Activated gamma-delta T cell (primary cell): ENCODE measurements around the gene SMCR8.
"Not testable (repeated sequence)": the region's sequence is repeated elsewhere in the genome, so short reads cannot be mapped to it uniquely, and the experiment has no call there.

Experiments
- DNase-seq: peaks from one replicate; lab custom pipeline; 2025; lab: John Stamatoyannopoulos, UW

Gene SMCR8

DNA sequence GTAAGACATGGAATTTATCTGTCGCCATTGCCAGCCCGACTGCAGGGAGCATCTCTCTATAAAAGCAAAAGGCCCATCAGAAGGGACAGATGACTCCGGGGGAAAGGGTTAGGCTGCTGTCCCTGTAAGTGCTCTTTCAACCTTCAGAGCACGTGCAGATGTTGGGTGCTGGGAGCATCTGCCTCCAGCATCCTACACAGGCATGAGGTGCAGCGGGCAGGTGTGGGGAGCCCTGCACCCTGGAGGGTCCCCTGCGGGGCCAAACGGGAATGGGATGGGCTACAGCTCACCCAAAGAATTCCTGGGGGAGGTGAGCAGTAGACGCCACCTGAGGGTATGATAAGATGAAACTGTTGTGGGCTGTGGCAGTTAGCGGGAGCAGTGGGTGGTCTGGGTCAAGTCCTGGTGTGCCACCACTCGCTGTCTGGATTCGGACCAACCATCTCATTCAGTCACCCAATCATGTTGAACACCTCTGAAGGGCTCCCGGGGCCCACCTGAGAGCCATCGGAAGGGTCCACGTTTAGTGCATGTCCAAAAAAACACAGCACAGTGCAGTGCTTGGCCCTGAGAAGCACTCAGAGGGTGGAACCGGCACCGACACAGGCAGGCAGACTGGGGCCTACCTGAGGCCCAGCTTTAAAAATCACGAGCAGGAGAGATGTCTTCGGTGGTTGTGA is 3.8 kb downstream of the SMCR8 start:
- no peak for DNase-seq

DNA sequence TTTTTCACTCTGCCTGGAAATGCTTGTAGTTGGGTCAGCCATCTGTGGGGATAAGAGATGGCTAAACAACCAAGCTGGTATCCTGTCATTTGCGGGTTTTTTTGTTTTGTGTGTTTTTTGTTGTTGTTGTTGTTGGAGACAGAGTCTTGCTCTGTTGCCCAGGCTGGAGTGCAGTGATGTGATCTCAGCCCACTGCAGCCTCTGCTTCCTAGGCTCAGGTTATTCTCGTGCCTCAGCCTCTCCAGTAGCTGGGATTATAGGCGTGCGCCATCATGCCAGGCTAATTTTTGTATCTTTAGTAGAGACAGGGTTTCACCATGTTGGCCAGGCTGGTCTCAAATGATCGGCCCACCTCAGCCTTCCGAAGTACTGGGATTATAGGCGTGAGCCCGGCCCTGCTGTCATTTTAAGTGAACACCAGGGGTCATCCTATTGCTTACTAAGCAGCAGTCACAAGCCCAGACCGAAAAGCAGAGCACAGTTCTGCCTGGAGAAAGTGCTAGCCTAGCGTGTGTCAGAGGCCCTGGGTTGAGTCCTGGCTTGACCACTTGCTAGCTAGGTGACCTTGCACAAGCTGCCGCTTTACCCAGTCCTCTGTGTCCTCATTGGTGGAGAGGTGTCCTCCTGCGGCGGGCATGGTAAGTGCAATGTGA is 4.6 kb downstream of the SMCR8 start:
- DNase-seq, result no peak

DNA sequence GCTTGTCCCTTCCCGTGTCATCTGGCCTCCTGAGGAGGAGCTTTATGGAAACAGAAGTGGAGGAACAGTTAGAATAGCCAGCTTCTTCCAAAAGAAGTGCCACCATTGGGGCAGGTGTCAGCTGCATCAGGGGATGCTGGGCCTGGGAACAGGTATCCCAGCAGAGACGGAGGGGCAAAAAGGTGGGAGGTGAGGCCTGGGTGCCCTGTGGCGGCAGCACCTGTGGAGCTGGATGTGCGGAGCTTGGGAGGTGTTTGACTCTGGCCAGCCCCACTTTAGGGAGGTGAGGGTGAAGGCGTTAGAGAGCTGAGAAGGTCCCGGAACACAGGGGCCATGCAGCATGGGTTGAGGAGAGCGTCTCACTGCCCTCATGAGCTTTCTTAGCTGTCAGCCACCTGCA is 5.2 kb downstream of the SMCR8 start:
- DNase-seq, result no peak

DNA sequence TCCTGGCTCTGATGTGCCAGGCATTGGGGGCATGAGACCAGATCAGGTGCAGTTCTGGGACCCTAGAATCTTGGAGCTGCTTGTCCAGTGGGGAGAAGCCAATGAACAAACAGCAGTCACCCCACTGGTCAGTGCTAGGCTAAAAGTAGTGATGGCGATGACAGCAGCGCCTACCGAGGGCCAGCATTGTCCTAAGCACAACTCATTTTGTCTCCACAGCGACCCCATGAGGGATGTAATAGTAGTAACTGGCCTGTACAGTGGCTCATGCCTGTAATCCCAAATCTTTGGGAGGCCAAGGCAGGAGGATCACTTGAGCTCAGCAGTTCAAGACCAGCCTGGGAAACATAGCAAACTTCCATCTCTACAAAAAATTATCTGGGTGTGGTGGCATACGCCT is 6.2 kb downstream of the SMCR8 start:
- no peak for DNase-seq

DNA sequence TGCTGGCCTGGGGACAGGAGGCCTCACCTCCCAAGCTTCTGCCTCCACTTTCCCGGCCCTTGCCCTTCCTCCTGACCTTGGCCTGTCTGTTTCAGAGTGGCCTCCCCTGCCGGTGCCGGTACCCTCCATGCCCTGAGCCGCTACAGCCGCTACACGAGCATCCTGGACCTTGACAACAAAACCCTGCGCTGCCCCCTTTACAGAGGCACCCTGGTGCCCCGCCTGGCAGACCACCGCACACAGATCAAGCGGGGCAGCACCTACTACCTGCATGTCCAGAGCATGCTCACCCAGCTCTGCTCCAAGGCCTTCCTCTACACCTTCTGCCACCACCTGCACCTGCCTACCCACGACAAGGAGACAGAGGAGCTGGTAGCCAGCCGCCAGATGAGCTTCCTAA is 7.4 kb downstream of the SMCR8 start:
- no peak for DNase-seq

DNA sequence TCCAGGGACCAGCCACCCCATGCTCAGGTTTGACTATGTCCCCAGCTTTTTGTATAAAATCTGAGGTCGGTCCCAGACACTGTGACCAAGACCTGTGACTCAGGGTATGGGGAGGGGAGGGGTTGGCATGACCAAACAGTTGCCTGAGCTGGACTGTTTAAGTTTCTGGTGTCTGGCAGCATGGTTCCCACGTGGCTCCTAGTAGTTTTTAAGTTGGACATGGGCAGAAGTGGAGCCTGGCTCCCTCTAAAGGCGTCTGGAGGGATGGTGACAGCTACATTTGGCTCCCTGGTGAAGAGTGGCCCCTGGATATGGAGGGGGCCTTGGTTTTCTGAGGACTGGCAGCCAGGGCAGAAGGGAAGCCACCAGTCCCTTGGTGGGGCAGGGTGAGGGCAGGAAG is 7.9 kb downstream of the SMCR8 start:
- DNase-seq, result no peak

DNA sequence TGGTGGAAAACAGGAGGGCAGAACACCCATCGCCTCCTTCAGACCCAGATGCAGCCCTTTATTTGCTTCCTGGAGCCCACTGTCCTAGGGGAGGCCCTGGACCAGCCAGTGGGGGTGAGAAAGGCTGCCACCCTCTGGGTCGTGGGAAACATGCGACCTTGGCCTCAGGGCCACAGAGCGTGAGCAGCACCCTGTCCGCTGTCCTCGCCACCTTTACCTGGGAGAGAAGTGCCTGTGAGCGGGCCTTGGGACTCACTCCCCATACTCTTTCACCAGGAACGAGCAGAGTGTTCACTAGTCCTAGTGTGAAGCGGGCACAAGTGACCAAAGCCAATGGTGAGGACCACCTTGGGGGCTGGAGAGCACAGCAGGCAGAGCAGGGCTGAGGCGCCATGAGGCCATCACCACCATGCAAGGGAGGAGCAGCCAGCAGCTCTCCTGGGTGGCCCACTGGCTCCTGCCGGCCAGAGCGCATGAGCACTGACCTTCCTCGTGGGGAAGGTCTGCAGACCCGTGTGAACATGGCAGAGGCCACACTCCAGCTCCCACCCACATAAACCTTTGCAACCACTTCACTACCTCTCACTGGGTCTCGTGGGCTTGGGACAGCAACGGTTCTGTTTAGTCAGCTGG is 8.5 kb downstream of the SMCR8 start:
- DNase-seq, result no peak

DNA sequence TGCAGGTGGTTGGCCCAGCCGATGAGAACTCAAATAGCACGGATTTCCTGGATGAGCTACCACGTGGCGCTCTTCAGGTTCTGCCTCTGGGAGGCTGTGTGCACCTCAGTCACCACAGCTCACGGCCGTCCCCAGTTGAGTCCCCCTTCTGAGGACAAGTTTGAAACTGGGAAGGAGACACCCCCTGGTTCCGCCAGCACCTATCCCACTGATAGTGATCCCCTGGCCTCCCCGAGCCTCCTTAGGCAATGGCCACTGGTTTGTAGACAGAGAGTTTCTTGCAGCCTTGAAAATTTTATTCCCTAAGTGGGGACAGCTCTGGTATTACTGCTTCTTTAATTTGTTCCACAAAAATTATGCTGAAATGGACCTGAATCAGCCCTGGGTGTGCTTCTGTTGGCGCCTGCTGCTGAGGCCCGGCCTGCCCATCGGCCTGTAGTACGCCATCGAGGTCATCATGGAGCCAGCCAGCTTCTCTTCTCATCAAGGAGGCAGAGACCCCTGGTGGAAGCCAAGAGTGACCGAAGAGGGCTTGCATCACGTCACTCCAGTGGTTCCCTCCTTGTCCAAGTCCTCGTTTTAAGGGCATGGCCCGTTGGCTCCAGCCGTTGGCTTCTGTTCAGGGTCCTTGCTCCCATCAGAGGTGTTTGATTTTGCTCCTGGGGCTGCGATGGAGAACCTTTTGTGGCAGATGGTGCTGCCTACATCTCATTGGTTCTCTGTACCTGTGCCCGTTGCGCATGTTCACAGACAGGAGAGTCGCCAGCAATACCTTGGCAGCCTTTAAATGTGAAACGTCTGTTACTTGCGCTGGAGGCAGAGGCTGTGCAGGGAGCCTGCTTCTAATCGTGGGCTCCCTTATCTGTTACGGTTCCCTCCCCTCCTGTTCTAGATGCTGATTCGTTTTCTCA is 9.3 kb downstream of the SMCR8 start:
- DNase-seq, result no peak

DNA sequence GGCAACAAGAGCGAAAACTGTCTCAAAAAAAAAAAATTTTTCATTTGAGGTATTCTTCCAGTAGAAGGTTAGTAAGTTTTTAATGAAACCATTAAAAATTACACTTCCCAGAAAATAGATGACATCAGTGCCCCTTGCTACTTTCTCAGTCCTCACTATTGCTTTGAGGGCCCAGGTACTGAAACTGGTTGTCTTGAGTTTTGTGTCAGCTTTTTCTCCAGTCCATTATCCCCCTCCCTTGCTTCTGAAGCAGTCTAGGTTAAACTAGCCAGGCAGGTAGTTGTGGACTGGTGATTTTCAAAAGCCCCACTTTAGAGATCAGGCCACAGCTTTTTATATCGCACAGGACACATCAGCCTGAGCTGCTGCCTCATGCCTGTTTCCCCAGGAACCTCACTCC is 10.9 kb downstream of the SMCR8 start:
- no peak for DNase-seq

DNA sequence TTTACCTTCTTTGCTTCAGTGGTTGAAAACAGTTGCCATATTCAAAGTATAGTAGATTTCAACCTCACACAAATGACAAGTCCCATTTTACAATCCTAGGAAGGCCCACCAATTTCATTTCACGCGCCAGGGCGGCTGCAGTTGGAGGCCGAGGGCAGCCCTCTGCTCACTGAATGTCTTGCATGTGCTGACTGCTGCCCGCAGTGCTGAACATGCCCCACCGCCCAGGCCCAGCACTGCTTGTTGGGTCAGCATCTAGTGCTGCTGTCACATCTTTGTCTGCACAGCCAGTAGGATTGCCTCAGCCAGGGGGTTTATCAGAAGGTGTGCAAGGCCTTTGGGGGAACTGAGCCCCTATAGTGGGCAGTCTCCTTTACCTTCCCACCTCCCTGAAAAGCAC is 11.5 kb downstream of the SMCR8 start:
- no peak for DNase-seq

DNA sequence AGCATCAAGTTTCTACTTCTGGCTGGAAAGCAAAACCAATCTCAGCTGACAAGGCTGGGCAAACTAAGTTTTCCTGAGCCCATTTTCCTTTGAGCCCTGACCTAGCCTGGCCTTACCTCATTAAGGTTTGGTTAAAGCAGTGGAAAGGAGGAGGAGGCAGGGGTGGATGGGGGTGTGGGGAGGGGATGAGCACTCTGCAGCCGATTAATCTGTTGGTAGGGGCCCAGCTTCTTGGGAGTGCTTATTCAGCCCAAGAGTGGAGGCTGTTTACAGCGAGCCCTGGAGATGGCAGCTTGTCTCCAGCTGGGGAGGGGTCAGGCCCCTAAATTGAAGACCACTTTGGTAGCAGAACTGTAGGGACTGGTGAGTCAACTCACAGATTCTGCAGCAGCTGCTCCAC is 12.0 kb downstream of the SMCR8 start:
- no peak for DNase-seq

DNA sequence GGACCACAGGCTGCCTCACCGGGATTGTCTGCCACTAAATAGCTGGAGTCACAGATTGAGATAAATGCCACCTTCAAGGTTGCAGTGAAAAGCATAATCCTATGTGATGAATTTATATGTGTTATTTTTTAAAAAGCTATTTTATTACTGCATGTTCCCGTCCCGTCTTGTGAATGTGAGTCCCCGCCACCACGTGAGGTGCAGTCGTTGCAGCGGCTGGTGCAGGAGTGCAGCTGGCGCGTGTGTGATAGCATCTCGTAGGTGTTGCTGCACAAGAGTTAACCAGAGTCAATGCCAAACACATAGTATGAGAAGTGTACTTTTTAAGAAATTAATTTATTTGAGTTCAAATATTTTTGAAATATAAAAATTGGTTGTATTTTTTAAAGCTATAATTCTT is 12.5 kb downstream of the SMCR8 start:
- no peak for DNase-seq

DNA sequence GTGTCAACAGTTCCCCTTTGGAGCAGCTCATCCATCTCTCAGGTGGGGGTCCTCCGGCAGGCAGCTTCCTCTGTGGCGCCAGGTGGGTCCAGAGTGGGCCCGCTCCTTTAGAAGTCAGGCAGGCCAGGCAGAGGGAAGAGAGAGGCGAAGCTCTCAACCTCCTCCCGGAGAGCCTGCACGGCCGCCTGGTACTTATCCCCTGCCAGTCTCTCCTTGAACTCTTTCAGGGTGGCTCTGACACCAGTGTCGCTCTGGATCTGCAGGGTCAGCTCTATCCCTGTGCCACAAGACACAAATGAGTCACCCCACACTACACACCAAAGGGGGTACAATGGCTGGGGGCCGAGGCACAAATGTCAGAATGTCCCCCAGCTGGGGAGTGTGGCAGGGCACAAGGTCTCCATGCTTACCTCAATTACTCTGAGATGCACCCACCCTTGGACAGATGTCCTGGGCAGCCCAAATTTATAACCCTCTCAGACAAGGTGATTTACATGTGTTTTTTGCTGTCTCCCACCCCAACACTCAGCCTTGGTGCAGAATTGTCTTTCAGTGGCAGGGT is 13.6 kb downstream of the SMCR8 start:
- DNase-seq, result no peak

DNA sequence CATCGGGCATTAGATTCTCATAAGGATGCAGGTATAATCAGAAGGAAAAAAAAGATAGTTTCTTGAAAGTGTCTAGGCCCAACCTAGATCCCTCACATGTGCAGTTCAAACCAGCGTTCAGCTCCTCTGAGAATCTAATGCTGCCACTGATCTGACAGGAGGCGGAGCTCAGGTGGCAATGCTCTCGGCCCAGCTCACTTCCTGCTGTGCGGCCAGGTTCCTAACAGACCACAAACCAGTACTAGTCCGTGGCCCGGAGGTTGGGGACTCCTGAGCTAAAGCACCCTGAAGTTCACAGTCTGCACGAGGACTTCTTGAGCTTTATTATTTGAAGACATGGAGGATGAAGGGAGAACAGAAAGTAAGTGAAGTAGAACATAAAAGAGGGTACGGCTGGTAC is 16.8 kb downstream of the SMCR8 start:
- no peak for DNase-seq

DNA sequence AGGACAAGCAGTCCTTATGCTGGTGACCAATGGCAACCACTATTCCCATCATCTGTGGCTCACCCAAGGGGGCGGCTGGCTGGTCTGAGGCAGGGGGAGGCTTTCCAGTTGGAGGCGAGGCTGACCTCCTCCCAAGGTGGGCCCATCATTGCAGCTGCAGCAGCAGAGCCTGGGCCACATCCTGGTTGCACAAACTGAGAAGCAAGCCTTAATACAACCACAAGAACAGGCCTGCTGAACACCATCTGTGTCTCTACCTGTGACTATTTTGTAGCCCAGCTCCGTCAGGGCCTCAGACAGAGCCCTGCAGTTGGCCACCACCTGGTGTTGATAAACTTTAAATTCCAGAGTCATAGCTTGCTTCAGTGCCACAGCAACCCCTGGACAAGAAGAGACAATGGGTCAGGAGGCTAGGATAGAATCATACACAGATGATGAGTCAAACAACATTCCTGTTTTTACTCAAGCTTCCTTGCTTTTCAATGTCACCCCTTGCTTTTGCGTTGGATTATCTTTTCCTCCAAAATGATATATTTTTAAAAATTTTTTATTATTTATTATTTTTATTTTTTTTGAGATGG is 17.9 kb downstream of the SMCR8 start:
- no peak for DNase-seq

DNA sequence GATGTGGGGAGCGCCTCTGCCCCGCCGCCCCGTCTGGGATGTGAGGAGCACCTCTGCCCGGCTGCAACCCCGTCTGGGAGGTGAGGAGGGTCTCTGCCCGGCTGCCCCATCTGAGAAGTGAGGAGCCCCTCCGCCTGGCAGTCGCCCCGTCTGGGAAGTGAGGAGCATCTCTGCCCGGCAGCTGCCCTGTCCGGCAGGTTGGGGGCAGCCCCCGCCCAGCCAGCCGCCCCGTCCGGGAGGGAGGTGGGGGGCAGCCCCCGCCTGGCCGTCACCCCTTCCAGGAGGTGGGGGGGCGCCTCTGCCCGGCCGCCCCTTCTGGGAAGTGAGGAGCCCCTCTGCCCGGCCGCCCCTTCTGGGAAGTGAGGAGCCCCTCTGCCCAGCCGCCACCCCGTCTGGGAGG is 23.1 kb downstream of the SMCR8 start:
- DNase-seq, result not testable (repeated sequence)

DNA sequence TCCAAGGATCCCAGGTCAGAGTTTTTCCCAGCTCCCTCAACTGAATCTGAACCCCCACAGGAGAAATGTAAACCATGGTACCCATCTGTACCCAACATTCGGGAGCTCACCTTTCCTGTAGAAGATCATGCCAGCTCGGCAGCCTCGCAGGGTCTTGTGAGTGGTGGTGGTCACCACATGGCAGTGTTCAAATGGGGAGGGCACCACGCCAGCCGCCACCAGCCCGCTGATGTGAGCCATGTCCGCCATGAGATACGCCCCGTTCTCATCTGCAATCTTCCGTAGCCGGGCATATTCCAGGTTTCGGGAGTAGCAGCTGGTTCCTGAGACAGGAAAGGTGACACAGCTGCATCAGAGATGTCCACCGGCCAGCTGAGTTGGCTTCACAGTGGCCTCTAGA is 24.8 kb downstream of the SMCR8 start:
- no peak for DNase-seq

DNA sequence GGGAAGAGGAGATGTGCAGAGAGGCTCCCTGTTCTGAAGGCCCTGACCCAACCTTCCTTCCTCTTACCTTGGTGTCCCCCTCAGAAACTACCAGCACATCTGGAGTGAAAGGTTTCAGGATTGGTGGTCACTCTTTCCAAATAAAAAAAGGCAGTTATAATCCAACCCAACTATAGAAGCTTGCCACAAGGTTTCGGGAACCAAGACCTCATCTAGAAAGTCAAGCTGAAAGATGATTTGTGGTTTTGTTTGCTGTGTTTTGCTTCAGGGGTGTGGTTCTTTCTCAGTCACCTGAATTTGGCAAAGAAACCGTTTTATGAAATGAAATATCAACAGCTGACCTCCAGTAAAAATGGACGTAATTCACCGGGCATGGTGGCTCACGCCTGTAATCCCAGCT is 28.9 kb downstream of the SMCR8 start:
- DNase-seq, result no peak

DNA sequence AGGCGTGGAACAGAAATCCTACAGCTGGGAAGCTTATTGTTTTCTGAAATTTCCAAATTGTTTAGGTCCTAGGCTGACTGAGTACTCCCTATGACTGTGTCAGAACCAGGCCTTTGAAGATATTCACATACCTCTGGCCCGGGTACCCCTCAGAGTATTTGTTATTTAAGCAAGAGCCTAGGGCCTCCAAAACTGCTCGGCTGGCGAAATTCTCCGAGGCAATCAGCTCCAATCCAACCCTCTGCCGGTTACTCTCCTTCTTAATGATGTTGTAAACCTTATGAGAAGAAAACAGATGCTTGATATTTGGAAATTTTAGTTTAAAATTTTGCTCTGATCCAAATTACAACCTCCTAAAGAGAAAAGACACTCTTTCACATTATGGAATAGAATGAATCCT is 38.4 kb downstream of the SMCR8 start:
- no peak for DNase-seq

DNA sequence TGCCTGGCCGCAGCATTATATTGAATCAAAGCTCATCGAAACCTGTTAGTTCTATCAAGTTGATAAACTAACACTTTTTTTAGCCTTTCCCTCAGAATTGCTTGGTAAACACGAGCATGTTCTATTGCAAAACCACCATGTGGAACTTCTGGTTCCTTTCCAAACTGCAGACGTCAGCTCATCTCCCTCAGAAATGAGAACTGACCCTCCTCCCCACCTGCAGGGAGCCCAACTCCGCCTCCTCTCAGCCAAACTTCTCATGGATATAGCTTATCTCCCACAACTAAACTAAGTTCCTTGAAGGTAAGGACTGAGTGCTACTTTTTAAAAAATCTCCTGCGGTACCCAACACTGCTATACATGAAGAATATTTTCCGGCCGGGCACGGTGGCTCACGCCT is 41.5 kb downstream of the SMCR8 start:
- DNase-seq, result no peak

DNA sequence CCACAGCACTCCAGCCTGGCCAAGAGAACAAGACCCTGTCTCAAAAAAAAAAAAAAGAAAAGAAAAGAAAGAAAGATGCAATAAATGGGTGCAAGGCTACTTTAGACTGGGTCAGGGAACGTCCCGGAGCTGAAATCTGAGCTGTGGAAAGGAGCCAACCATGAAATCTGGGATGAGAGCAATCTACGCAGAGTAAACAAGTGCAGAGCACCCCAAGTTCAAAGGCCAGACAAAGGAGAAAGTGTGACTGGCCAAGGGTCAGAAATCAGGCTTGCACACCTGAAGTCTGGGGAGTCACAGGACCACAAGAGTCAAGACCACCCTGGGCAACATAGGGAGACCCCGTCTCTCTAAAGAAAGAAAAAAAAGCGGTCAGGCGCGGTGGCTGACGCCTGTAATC is 45.4 kb downstream of the SMCR8 start:
- no peak for DNase-seq
